B cell (primary cell): Measurements from ENCODE around the gene TBX4. TPM values are rescaled to one million over a fixed set of nuclear protein-coding genes. Genes with fewer than 3 reads are reported as not detected.

Source experiments
- ATAC-seq: fragments of 200-7000 bp; cut with Tn5 transposase; one replicate; pipeline ENCODE4 v1.10.0; 2021; ENCODE audit warnings: low read depth, mild to moderate bottlenecking, moderate number of reproducible peaks, moderate library complexity
- CTCF ChIA-PET: fragments of 350-600 bp; sonication (Branson Sonifier 250); formaldehyde crosslinking; loops from one replicate; lab custom pipeline; 2021; ENCODE audit warnings: antibody characterized with exemption, inconsistent platforms; lab: Charles Lee
- POLR2A ChIA-PET: fragments of 350-600 bp; sonication (Branson Sonifier 250); formaldehyde crosslinking; loops from one replicate; lab custom pipeline; 2021; ENCODE audit warnings: antibody characterized with exemption; lab: Charles Lee
- DNase-seq: peaks from one replicate; pipeline ENCODE4 v3.0.0; 2013
- H2AFZ ChIP-seq: 2 replicates; pipeline ENCODE4 v1.6.1; 2012; ENCODE audit warnings: mild to moderate bottlenecking, low read depth, low read length; ENCODE audit not compliant: insufficient read depth, poor library complexity, severe bottlenecking
- H3K27ac ChIP-seq, 2 donors: 1 replicate in 1 of 2; 2 replicates in 1 of 2; pipeline ENCODE4 v1.5.1; 2012 to 2013; ENCODE audit warnings: low read length in 2 of 2, mild to moderate bottlenecking in 2 of 2, moderate library complexity in 1 of 2
- H3K27me3 ChIP-seq, 4 experiments: fragments of 200-600 bp in 1 of 4; sonication (generic) in 1 of 4; replicated peaks in 1 of 4; 1 replicate in 2 of 4; 2 replicates in 2 of 4; pipeline versions ENCODE4 v1.6.1 to v1.7.0; 2013 to 2016; ENCODE audit warnings: low read length in 3 of 4, mild to moderate bottlenecking in 2 of 4, mixed read lengths in 1 of 4, moderate library complexity in 1 of 4; ENCODE audit not compliant: insufficient read depth in 4 of 4, control insufficient read depth in 3 of 4; ENCODE audit errors: control extremely low read depth in 1 of 4
- H3K36me3 ChIP-seq, 2 experiments: replicated peaks in 1 of 2; 1 replicate in 1 of 2; 2 replicates in 1 of 2; pipeline versions ENCODE4 v1.6.1 to v1.7.1; 2013; ENCODE audit warnings: low read length in 1 of 2; ENCODE audit not compliant: insufficient read depth in 2 of 2, control insufficient read depth in 1 of 2; ENCODE audit errors: control extremely low read depth in 1 of 2, extremely low read depth in 1 of 2
- H3K4me1 ChIP-seq, 2 donors: fragments of 200-600 bp in 1 of 2; sonication (generic) in 1 of 2; 1 replicate in 1 of 2; 2 replicates in 1 of 2; pipeline versions ENCODE4 v1.5.1 to v1.6.1; 2013 to 2017; ENCODE audit warnings: low read length in 2 of 2; ENCODE audit not compliant: control insufficient read depth in 2 of 2, insufficient read depth in 2 of 2
- H3K4me2 ChIP-seq: replicated peaks from 2 replicates; pipeline ENCODE3; 2012; ENCODE audit warnings: mild to moderate bottlenecking, low read depth, low read length; ENCODE audit not compliant: poor library complexity, severe bottlenecking
- H3K4me3 ChIP-seq, 5 experiments: fragments of 200-600 bp in 1 of 5; sonication (generic) in 1 of 5; 1 replicate in 3 of 5; 2 replicates in 2 of 5; pipeline versions ENCODE4 v1.5.1 to v1.7.0; 2011 to 2016; ENCODE audit warnings: low read length in 4 of 5, mild to moderate bottlenecking in 4 of 5, low read depth in 2 of 5, control low read depth in 1 of 5, moderate library complexity in 1 of 5; ENCODE audit not compliant: insufficient read depth in 1 of 5; ENCODE audit errors: control extremely low read depth in 1 of 5, extremely low read depth in 1 of 5
- H3K79me2 ChIP-seq: fragments of 200-600 bp; sonication (generic); one replicate; pipeline ENCODE4 v1.6.0; 2016; ENCODE audit warnings: low read length; ENCODE audit not compliant: control insufficient read depth, insufficient read depth
- H3K9ac ChIP-seq: fragments of 200-600 bp; sonication (generic); 2 replicates; pipeline ENCODE4 v1.6.1; 2017; ENCODE audit warnings: mild to moderate bottlenecking, low read length, moderate library complexity
- H3K9me3 ChIP-seq, 3 donors: one replicate each; pipeline versions ENCODE4 v1.6.1 to v1.7.1; 2013; ENCODE audit warnings: low read length in 2 of 3; ENCODE audit not compliant: control insufficient read depth in 2 of 3, insufficient read depth in 1 of 3; ENCODE audit errors: control extremely low read depth in 1 of 3
- H4K20me1 ChIP-seq: 2 replicates; pipeline ENCODE4 v1.6.0; 2012; ENCODE audit warnings: mild to moderate bottlenecking, low read length; ENCODE audit not compliant: insufficient read depth, control insufficient read depth, poor library complexity, severe bottlenecking
- H3K27ac Mint-ChIP-seq: one replicate; pipeline ENCODE4 v1.8.0; 2021; ENCODE audit warnings: mixed read lengths
- H3K27me3 Mint-ChIP-seq: one replicate; pipeline ENCODE4 v1.8.0; 2021; ENCODE audit warnings: mixed read lengths
- H3K4me1 Mint-ChIP-seq: one replicate; pipeline ENCODE4 v1.8.0; 2021; ENCODE audit warnings: mixed read lengths
- H3K4me3 Mint-ChIP-seq: one replicate; pipeline ENCODE4 v1.8.0; 2021; ENCODE audit warnings: mixed read lengths
- H3K9me3 Mint-ChIP-seq: one replicate; pipeline ENCODE4 v1.8.0; 2022; ENCODE audit warnings: mixed read lengths; ENCODE audit not compliant: insufficient read depth
- EZH2 ChIP-seq: IDR thresholded peaks from 2 replicates; pipeline ENCODE4 v1.6.1; 2012; ENCODE audit warnings: borderline replicate concordance, low read depth, mild to moderate bottlenecking, moderate library complexity, low read length; ENCODE audit not compliant: insufficient read depth, poor library complexity, severe bottlenecking
- WGBS: methylation state at CpG from one replicate; pipeline ENCODE4 v1.1.5; 2013; ENCODE audit warnings: missing lambda C conversion rate; ENCODE audit not compliant: insufficient coverage; 5-methylcytosine and 5-hydroxymethylcytosine counted together
- intact Hi-C: fragments of 100-400 bp; cut with micrococcal nuclease; formaldehyde crosslinking; loops from one replicate; pipeline ENCODE4 v1.10.0; 2022
- polyA plus RNA-seq: library from polyadenylated mRNA; depleted of rRNA; stranded (reverse); fragments of >200 nt; gene quantifications from 2 replicates; pipeline ENCODE4 v1.2.3, GENCODE V29; 2012
- total RNA-seq, 2 donors: library from RNA; stranded (reverse); fragments of 120-200 nt in 1 of 2; gene quantifications; 1 replicate in 1 of 2; 2 replicates in 1 of 2; pipeline versions ENCODE4 v1.2.3 to v1.2.4, GENCODE V29; 2013 to 2022
- TF ChIP-seq, protein P1 (sequence below): fragments of 200-600 bp; IDR thresholded peaks from one replicate; pipeline ENCODE4 v1.8.0; 2022; ENCODE audit warnings: antibody characterized with exemption, mild to moderate bottlenecking

Gene TBX4
- total and polyA plus RNA-seq, 2 donors (not counting 1 experiment from before 2014, with no cell fraction given): not detected

DNA sequence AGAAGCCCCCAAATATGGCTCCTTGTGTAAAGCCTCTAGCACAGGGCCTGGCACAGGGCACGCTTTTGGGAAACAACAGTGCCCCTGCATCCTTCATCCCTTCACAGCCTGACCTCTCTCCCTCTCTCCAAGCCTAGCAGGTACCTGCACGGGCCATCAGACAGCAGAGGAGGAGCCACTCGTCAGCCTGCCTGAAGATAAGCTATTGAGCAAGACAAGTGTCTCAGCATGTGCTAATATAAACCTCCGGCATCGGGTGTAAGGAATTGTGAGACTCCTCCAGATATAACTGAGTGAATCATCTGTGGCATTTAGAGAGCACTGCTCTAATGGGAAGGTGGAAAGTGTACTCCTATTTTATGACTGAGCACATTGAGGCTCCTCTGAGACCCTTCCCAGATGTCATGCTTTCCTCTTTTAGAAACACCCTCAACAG is 38.3 kb downstream of the TBX4 start:
- Histone ChIP-seq H3K27ac (no peak overlapping the region), H2AFZ (no peak overlapping the region), H3K9ac (no peak overlapping the region), H3K27me3 (no peaks in the 10 kb centered on the region), H3K4me3 (no peak overlapping the region), H3K4me2 (no peak overlapping the region), H3K4me1 (no peaks in the 10 kb centered on the region), H3K9me3 (peaks cover 0 to under 1% (median 0%) of the 10 kb centered on the region in 3 donors), H3K79me2 (no peaks in the 10 kb centered on the region), H3K36me3 (no peaks in the 10 kb centered on the region), H4K20me1 (no peaks in the 10 kb centered on the region)
- POLR2A ChIA-PET: no interaction called here
- CTCF ChIA-PET: no interaction called here
- DNase-seq: no peak
- intact Hi-C loops: no loop called here
- H3K4me1 Mint-ChIP-seq: no peaks in the 10 kb centered on the region
- no peak overlapping the region for H3K4me3 Mint-ChIP-seq
- no peaks in the 10 kb centered on the region for H3K9me3 Mint-ChIP-seq
- 89% methylated on average over 1 of the region's 5 CpGs for WGBS
- no peak overlapping the region for H3K27ac Mint-ChIP-seq
- ATAC-seq: no peak
- TF ChIP-seq, protein P1, sequence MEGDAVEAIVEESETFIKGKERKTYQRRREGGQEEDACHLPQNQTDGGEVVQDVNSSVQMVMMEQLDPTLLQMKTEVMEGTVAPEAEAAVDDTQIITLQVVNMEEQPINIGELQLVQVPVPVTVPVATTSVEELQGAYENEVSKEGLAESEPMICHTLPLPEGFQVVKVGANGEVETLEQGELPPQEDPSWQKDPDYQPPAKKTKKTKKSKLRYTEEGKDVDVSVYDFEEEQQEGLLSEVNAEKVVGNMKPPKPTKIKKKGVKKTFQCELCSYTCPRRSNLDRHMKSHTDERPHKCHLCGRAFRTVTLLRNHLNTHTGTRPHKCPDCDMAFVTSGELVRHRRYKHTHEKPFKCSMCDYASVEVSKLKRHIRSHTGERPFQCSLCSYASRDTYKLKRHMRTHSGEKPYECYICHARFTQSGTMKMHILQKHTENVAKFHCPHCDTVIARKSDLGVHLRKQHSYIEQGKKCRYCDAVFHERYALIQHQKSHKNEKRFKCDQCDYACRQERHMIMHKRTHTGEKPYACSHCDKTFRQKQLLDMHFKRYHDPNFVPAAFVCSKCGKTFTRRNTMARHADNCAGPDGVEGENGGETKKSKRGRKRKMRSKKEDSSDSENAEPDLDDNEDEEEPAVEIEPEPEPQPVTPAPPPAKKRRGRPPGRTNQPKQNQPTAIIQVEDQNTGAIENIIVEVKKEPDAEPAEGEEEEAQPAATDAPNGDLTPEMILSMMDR: no peak
- TF ChIP-seq EZH2: no peak
- H3K27me3 Mint-ChIP-seq: peaks cover 10% of the 10 kb centered on the region

DNA sequence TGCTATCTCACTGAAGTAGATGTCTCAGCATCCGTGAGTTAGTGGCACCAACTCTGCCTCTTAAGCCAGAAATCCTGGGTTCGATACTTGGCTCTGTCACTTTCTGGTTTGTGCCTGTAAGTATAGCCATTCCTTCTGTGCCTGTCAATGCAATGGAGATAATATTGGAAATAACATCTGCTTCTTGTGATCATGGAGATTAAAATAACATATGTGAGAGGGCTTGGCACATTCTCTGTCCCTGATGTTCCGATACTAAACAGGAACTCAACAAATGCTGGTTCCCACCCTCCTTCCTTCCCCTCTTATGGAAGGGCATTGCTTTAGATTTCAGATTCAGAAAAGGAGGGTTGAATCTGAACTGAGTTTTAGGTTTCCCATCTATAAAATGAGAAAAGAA is 39.8 kb downstream of the TBX4 start:
- 100% methylated on average over 2 of the region's 3 CpGs for WGBS
- no peak overlapping the region for H3K27ac ChIP-seq
- Mint-ChIP-seq H3K4me1 (no peaks in the 10 kb centered on the region), H3K4me3 (no peak overlapping the region), H3K27me3 (peaks cover 19% of the 10 kb centered on the region), H3K9me3 (no peaks in the 10 kb centered on the region), H3K27ac (no peak overlapping the region)
- H3K9ac ChIP-seq: no peak overlapping the region
- ChIA-PET POLR2A (no interaction called here), CTCF (no interaction called here)
- no peak overlapping the region for H3K4me3 ChIP-seq
- ATAC-seq (no peak), DNase-seq (no peak)
- TF ChIP-seq, protein P1: no peak
- no peak for TF ChIP-seq EZH2
- H3K79me2 ChIP-seq: no peaks in the 10 kb centered on the region
- H3K9me3 ChIP-seq: no peaks in the 10 kb centered on the region
- H3K36me3 ChIP-seq: no peaks in the 10 kb centered on the region
- no peaks in the 10 kb centered on the region for H3K27me3 ChIP-seq
- H3K4me2 ChIP-seq: no peak overlapping the region
- intact Hi-C loops: no loop called here
- H3K4me1 ChIP-seq: no peaks in the 10 kb centered on the region
- H2AFZ ChIP-seq: no peak overlapping the region
- no peaks in the 10 kb centered on the region for H4K20me1 ChIP-seq
